ENCODE data around the gene HINT2.

Gene HINT2

DNA sequence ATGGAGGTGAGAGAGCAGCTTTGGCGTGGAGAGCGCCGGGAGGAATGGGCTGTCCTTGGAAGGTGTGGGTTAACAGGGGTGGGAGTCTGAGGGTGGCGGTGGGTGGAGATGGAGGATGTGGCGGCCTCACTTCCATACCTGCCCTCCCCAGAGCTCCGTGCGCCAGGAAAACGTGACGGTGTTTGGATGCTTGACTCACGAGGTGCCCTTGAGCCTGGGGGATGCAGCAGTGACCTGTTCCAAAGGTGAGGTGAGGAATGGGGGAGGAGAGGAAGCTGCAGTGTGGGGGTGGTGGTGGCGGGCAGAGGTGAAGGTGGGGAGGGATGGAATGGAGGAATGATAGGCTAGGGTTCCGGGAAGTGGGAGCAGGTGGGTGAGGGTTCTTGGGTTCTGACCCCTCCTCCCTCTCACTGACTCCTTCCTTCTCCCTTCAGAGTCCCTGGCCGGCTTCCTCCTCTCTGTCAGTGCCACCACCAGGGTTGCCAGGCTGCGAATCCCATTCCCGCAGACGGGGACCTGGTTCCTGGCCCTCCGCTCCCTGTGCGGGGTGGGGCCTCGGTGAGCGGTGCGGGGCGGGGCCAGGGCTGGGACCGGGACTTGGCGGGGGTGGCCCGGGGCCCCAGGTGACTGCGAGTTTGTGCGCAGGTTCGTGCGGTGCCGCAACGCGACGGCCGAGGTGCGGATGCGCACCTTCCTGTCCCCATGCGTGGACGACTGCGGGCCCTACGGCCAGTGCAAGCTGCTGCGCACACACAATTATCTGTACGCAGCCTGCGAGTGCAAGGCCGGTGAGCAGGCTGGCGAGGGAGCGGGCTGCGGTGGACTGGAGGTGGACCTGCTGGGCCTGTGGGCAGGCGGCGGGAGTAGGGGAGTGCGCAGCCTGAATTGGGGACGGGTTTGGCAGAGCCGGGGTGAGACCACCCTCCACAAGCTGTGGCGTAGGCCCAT is 31.3 kb upstream of the HINT2 start:
- no peak overlapping the region for H3K27ac Mint-ChIP-seq

DNA sequence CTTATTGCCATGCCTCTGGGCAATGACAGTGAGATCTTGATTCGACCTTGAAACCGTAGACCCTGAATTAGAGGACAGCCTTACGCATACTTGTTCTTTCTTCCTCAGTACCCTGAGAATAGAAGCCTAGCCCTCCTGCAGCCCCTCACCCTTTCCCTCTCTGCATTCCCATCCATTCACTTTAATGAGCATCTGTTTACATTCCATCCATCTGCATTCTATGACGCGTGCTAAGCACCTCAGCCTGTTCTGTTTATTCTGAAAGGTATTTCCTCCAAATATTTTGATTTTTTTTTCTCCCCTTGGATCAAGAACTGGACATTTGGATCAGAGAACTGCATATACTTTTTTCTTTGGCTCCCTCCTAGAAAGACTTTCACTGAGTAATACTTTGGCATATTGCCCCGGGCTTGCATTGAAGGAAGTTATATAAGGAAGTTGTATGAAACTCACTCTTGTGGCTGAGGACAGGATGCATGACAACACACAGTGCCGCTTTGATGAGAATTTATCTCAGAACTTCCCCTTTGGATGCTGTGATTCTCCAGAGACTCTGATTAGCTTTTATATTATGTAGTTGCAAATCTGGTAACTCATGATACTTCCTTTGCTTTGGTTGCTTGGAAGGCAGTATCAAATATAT is 29.9 kb upstream of the HINT2 start:
- Mint-ChIP-seq H3K27me3 (ENCODE audit: low read depth) (no peaks in the 10 kb centered on the region), H3K36me3 (ENCODE audit: low read depth) (no peaks in the 10 kb centered on the region), H3K4me3 (no peak overlapping the region), H3K27ac (no peak overlapping the region), H3K9me3 (no peaks in the 10 kb centered on the region), H3K4me1 (ENCODE audit: low read depth) (peaks cover 17% of the 10 kb centered on the region)

More for the DNA sequence above, 31.3 kb upstream of the HINT2 start:
- Mint-ChIP-seq H3K4me1 (ENCODE audit: low read depth) (peaks cover 17% of the 10 kb centered on the region), H3K4me3 (no peak overlapping the region), H3K9me3 (no peaks in the 10 kb centered on the region), H3K27me3 (ENCODE audit: low read depth) (peaks cover 5% of the 10 kb centered on the region), H3K36me3 (ENCODE audit: low read depth) (no peaks in the 10 kb centered on the region)

DNA sequence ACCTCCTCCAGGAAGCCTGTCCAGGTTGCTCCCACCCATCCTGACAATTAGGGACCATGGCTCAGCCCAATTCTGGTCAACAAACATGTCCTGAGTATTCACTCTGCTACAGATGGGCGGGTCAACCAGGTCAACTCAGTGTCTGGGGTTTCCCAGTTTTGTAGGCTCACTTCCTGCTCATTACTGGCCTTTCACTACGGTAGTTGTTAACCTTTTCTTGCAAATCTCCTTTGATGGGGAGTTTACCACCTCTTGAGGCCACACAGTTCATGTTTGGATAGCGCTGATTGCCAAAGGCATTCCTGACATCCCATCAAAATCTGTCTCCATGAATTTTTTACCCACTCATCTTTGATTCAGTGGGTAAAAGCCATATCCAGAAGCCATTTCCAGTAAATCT is 28.0 kb upstream of the HINT2 start:
- Mint-ChIP-seq H3K4me1 (ENCODE audit: low read depth) (peaks cover 14% of the 10 kb centered on the region), H3K4me3 (no peak overlapping the region)

GRCh38 chr9:35842020-35842745 is 27.3 kb upstream of the HINT2 start:
- no peaks in the 10 kb centered on the region for H3K27me3 Mint-ChIP-seq (ENCODE audit: low read depth)
- no peak overlapping the region for H3K4me3 Mint-ChIP-seq
- H3K9me3 Mint-ChIP-seq: no peaks in the 10 kb centered on the region
- peaks cover 14% of the 10 kb centered on the region for H3K4me1 Mint-ChIP-seq (ENCODE audit: low read depth)
- H3K36me3 Mint-ChIP-seq (ENCODE audit: low read depth): no peaks in the 10 kb centered on the region
- no peak overlapping the region for H3K27ac Mint-ChIP-seq

More for the DNA sequence above, 28.0 kb upstream of the HINT2 start:
- H3K9me3 Mint-ChIP-seq: no peaks in the 10 kb centered on the region
- no peak overlapping the region for H3K27ac Mint-ChIP-seq
- no peaks in the 10 kb centered on the region for H3K36me3 Mint-ChIP-seq (ENCODE audit: low read depth)
- H3K27me3 Mint-ChIP-seq (ENCODE audit: low read depth): no peaks in the 10 kb centered on the region

DNA sequence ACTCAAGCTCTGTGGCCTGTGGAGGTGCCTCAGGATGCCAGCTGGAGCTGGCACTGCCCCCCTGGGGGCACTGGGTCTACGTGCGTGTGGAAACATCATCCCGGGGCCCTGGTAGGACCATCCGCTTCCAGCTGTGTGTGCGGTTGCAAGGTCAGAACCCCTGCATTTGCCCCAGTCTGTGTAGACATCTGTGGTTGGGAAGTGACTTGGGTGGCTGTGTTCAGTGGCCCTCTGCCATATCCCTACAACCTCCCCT is 26.7 kb upstream of the HINT2 start:
- H3K27ac Mint-ChIP-seq: no peak overlapping the region
- H3K9me3 Mint-ChIP-seq: no peaks in the 10 kb centered on the region
- no peak overlapping the region for H3K4me3 Mint-ChIP-seq
- no peaks in the 10 kb centered on the region for H3K27me3 Mint-ChIP-seq (ENCODE audit: low read depth)
- no peaks in the 10 kb centered on the region for H3K36me3 Mint-ChIP-seq (ENCODE audit: low read depth)
- peaks cover 14% of the 10 kb centered on the region for H3K4me1 Mint-ChIP-seq (ENCODE audit: low read depth)

DNA sequence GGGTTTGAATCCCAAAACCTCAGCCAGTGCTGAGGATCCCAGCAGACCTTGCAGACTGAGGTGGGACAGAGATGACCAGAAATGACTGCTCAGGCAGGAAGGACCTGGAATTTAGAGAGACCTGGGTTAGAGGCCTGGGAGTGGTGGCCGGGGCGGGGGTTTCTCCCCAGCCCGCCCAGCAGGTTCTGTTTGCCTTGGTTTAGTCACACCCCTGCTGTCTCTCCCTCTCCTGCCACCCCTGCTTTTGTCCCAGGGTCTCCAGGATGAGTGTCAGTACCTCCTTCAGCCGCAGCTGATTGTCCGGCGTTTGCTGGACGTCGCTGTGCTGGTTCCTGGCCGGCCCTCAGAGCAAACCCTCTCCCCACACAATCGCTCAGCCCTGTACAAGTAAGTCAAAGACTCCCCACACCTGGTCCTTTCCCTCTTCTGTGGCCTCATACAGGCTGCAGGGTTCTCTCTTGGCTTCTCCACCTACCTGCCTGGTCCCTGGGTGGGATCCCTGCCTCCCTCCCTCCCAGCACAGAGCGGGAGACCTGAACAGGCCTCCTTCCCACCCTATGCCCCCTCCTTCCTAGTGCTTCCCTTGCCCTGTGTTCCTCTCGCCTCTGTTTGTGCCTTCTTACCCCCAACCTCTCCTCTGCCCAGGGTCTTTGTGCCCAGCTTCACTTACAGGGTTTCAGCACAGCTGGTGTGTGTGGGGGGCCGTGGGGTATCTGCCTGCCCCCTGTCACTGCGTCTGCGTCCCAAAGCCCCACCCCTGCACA is 26.2 kb upstream of the HINT2 start:
- Mint-ChIP-seq H3K9me3 (no peaks in the 10 kb centered on the region), H3K4me3 (no peak overlapping the region), H3K4me1 (ENCODE audit: low read depth) (peaks cover 14% of the 10 kb centered on the region), H3K27ac (no peak overlapping the region), H3K27me3 (ENCODE audit: low read depth) (no peaks in the 10 kb centered on the region), H3K36me3 (ENCODE audit: low read depth) (no peaks in the 10 kb centered on the region)

GRCh38 chr9:35839926-35840325 is 25.1 kb upstream of the HINT2 start:
- Mint-ChIP-seq H3K36me3 (ENCODE audit: low read depth) (no peaks in the 10 kb centered on the region), H3K9me3 (no peaks in the 10 kb centered on the region), H3K4me1 (ENCODE audit: low read depth) (peaks cover 10% of the 10 kb centered on the region), H3K4me3 (no peak overlapping the region), H3K27ac (no peak overlapping the region), H3K27me3 (ENCODE audit: low read depth) (no peaks in the 10 kb centered on the region)

DNA sequence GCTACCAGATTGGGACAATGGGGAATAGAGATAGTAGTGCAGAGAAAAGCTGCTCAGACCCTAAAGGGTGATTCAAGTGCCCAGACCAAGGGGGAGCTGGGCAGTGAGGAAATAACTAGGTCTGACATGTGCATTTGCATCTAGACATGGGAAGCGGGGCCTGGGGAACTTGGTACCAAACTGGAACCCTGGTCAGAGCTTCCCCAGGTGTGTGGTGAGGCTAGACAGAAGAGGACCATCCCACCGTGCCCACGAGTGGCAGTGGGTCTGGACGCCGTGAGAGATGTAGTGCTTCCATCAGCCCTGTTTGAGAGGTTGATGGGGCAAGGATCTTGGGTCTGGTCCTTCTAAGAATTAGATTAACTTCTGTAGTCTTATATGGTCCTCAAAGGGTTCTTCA is 21.8 kb upstream of the HINT2 start:
- Mint-ChIP-seq H3K27ac (no peak overlapping the region), H3K4me1 (ENCODE audit: low read depth) (peaks cover 6% of the 10 kb centered on the region), H3K36me3 (ENCODE audit: low read depth) (no peaks in the 10 kb centered on the region), H3K27me3 (ENCODE audit: low read depth) (no peaks in the 10 kb centered on the region), H3K4me3 (no peak overlapping the region), H3K9me3 (no peaks in the 10 kb centered on the region)

- no peaks in the 10 kb centered on the region for H3K9me3 Mint-ChIP-seq
- H3K27ac Mint-ChIP-seq: no peak overlapping the region
- peaks cover 6% of the 10 kb centered on the region for H3K4me1 Mint-ChIP-seq (ENCODE audit: low read depth)
- H3K27me3 Mint-ChIP-seq (ENCODE audit: low read depth): no peaks in the 10 kb centered on the region
- H3K36me3 Mint-ChIP-seq (ENCODE audit: low read depth): no peaks in the 10 kb centered on the region
- no peak overlapping the region for H3K4me3 Mint-ChIP-seq
These were observed 20.9 kb upstream of the HINT2 start for GRCh38 chr9:35835766-35836165.

DNA sequence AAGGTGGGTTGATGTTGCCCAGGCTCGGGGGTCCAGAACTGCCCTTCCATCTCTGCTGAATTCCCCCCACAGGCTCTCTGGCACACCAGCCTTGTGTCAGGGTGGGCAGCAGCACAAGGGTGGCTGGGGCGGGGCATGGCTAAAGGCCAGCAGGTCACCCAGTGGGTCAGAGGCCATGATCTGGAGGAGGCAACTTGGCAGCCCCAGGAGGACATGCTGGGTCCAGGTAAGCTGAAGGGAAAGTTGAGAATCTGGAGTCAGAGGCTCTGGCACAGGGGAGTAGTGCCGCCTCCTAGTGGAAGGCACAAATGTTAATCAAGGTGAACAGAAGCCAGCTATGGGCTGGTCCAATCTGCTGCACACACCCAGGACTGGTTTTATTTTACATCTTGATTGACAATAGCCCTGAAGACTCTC is 20.4 kb upstream of the HINT2 start:
- no peak overlapping the region for H3K27ac Mint-ChIP-seq
- no peak overlapping the region for H3K4me3 Mint-ChIP-seq
- H3K4me1 Mint-ChIP-seq (ENCODE audit: low read depth): peaks cover 6% of the 10 kb centered on the region
- H3K36me3 Mint-ChIP-seq (ENCODE audit: low read depth): no peaks in the 10 kb centered on the region
- H3K27me3 Mint-ChIP-seq (ENCODE audit: low read depth): no peaks in the 10 kb centered on the region
- H3K9me3 Mint-ChIP-seq: no peaks in the 10 kb centered on the region

GRCh38 chr9:35834260-35835215 is 19.7 kb upstream of the HINT2 start:
- Mint-ChIP-seq H3K4me1 (ENCODE audit: low read depth) (peaks cover 12% of the 10 kb centered on the region), H3K36me3 (ENCODE audit: low read depth) (no peaks in the 10 kb centered on the region), H3K4me3 (no peak overlapping the region), H3K27me3 (ENCODE audit: low read depth) (no peaks in the 10 kb centered on the region), H3K27ac (no peak overlapping the region), H3K9me3 (no peaks in the 10 kb centered on the region)

DNA sequence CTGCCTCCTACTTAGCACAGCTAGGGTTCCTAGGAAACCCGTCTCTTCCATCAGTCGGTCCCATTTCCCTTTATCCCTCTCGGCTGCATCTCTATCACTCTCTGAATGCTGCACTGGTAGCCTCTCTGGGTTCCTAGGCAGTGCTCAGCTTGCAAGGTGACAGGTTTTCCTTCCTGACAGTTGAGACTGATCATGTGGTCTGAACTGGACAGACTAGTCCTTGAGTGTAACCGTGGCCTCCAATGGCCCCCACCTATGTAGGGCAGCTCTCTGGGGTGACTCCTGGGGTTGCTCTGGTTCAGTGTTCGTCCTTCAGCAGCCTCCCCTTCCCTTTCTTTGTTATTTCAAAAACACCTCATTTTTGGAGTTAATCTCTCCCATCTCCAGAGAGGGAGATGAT is 18.0 kb upstream of the HINT2 start:
- Mint-ChIP-seq H3K9me3 (no peaks in the 10 kb centered on the region), H3K27me3 (ENCODE audit: low read depth) (no peaks in the 10 kb centered on the region), H3K4me1 (ENCODE audit: low read depth) (peaks cover 22% of the 10 kb centered on the region), H3K4me3 (no peak overlapping the region), H3K27ac (no peak overlapping the region), H3K36me3 (ENCODE audit: low read depth) (no peaks in the 10 kb centered on the region)

- Mint-ChIP-seq H3K27ac (no peak overlapping the region), H3K36me3 (ENCODE audit: low read depth) (no peaks in the 10 kb centered on the region), H3K4me1 (ENCODE audit: low read depth) (peaks cover 25% of the 10 kb centered on the region), H3K27me3 (ENCODE audit: low read depth) (peaks cover 4% of the 10 kb centered on the region), H3K9me3 (no peaks in the 10 kb centered on the region), H3K4me3 (no peak overlapping the region)
These were observed 16.2 kb upstream of the HINT2 start for GRCh38 chr9:35831040-35831439.
